ENCODE results near the gene KLK4. TPM values are rescaled to one million over a fixed set of nuclear protein-coding genes. Genes with fewer than 3 reads are reported as not detected.

KLK4 gene
- total and polyA plus RNA-seq, 9 of the 15 experiments (the other 6 are each of a cell fraction or from before 2014, with no cell fraction given), result not detected

- no peak; the same call in 1 of the 2 replicates for TF ChIP-seq GATAD2A (IDR thresholded peaks at IDR 0.05)
- TF ChIP-seq MTA3 (IDR thresholded peaks at IDR 0.05; ENCODE audit: borderline replicate concordance), result peak; percentile 62; the same call in 1 of the 2 replicates
- TF ChIP-seq ZNF41 (CRISPR knock-in tag; conservative IDR thresholded peaks at IDR 0.05), result no peak
- peak; percentile 66 for TF ChIP-seq FOS (IDR thresholded peaks at IDR 0.05; ENCODE audit: extremely low read depth, insufficient read length)
- TF ChIP-seq PHF8 (IDR thresholded peaks at IDR 0.05; ENCODE audit: borderline replicate concordance, low read length), result no peak
- peak; percentile 47; the same call in 1 of the 2 replicates for TF ChIP-seq ZNF589 (CRISPR knock-in tag; IDR thresholded peaks at IDR 0.05; ENCODE audit: low read depth)
- no peak for TF ChIP-seq EWSR1 (IDR thresholded peaks at IDR 0.05; ENCODE audit: borderline replicate concordance, low read depth, partially characterized antibody)
- no peak for TF ChIP-seq ARID2 (IDR thresholded peaks at IDR 0.05)
- no peak for TF ChIP-seq BCL6 (CRISPR knock-in tag; IDR thresholded peaks at IDR 0.05)
- TF ChIP-seq SAP30 (IDR thresholded peaks at IDR 0.05; ENCODE audit: borderline replicate concordance, insufficient read depth, low read depth, low read length, poor library complexity, severe bottlenecking), result no peak
- TF ChIP-seq TCF7 (IDR thresholded peaks at IDR 0.05; ENCODE audit: borderline replicate concordance), result no peak
- TF ChIP-seq L3MBTL2 (IDR thresholded peaks at IDR 0.05), result peak; percentile 78
- TF ChIP-seq CEBPZ (IDR thresholded peaks at IDR 0.05; ENCODE audit: borderline replicate concordance, low read depth, low read length), result no peak
- no peak for TF ChIP-seq ELK1 (CRISPR knock-in tag; IDR thresholded peaks at IDR 0.05)
- TF ChIP-seq ZNF24 (IDR thresholded peaks at IDR 0.05), result no peak
- no peak for TF ChIP-seq BRF1 (IDR thresholded peaks at IDR 0.05; ENCODE audit: borderline replicate concordance, extremely low read depth, insufficient read length)
- TF ChIP-seq ZBTB9 (CRISPR knock-in tag; IDR thresholded peaks at IDR 0.05), result no peak
- TF ChIP-seq MXI1 (IDR thresholded peaks at IDR 0.05; ENCODE audit: low read depth, low read length), result no peak
- no peak for TF ChIP-seq XRCC4 (IDR thresholded peaks at IDR 0.05; ENCODE audit: extremely low read depth, insufficient read depth, insufficient read length)
- TF ChIP-seq EZH2 (IDR thresholded peaks at IDR 0.05; ENCODE audit: borderline replicate concordance, low read depth, low read length), result no peak
- TF ChIP-seq HDGF (IDR thresholded peaks at IDR 0.05), result no peak; the same call in 1 of the 2 replicates
- TF ChIP-seq ZNF655 (CRISPR knock-in tag; IDR thresholded peaks at IDR 0.05), result no peak
- TF ChIP-seq FOXP1 (CRISPR knock-in tag; IDR thresholded peaks at IDR 0.05), result no peak
- TF ChIP-seq ZKSCAN3 (CRISPR knock-in tag; IDR thresholded peaks at IDR 0.05), result no peak
Observed at GRCh38 chr19:50896591-50897190, 14.5 kb downstream of the KLK4 start (continued).

All from K562 (cell line).